K562 (cell line): Measurements from ENCODE around the gene KMT5C. TPM values are rescaled to one million over a fixed set of nuclear protein-coding genes. Genes with fewer than 3 reads are reported as not detected.

Experiments
- ATAC-seq: fragments of 200-7000 bp; cut with Tn5 transposase; 3 replicates; pipeline ENCODE4 v1.9.1; 2020; ENCODE audit warnings: moderate library complexity
- BruUV-seq: library from RNA; stranded (reverse); fragments of 400-500 nt; replicated peaks from 2 replicates; lab custom pipeline; 2021; lab: Mats Ljungman, UMichigan
- CTCF ChIA-PET: fragments of 300-600 bp; formaldehyde crosslinking; extraction: SDS; loops from one replicate; lab custom pipeline; 2021; ENCODE audit warnings: low intra/inter-chr PET ratio; lab: Yijun Ruan, JAX
- POLR2A ChIA-PET: fragments of 300-600, 350-650 bp; sonication (Branson Sonifier 250); formaldehyde crosslinking; extraction: SDS; loops from one replicate; lab custom pipeline; 2021; ENCODE audit warnings: antibody characterized with exemption, inconsistent platforms; lab: Yijun Ruan, JAX
- DNase-seq, 4 experiments: peaks; one replicate each; pipeline versions ENCODE4 v3.0.0 to v3.0.0-alpha.2; 2011 to 2018; ENCODE audit warnings: low spot score in 3 of 4, mixed read lengths in 3 of 4; ENCODE audit errors: extremely low read depth in 1 of 4
- FAIRE-seq: peaks from 2 replicates; lab custom pipeline; 2011; peaks lifted over from hg19 to GRCh38; lab: Jason Lieb, UNC
- H2AFZ ChIP-seq: 2 replicates; pipeline ENCODE4 v1.6.0; 2011; ENCODE audit warnings: low read depth, low read length, control low read depth, inconsistent platforms
- H3K27ac ChIP-seq: fragments of 200-600 bp; 3 replicates; pipeline ENCODE4 v1.8.0; 2011; ENCODE audit warnings: low read depth, mild to moderate bottlenecking, control low read depth, inconsistent platforms, low read length, moderate library complexity, mixed read lengths; ENCODE audit errors: extremely low read depth
- H3K27me3 ChIP-seq, 2 experiments: fragments of 300-600 bp in 1 of 2; 2 replicates in 1 of 2; 3 replicates in 1 of 2; pipeline versions ENCODE4 v1.6.0 to v1.8.0; 2011; ENCODE audit warnings: inconsistent platforms in 2 of 2, low read length in 2 of 2, mild to moderate bottlenecking in 1 of 2, mixed read lengths in 1 of 2, moderate library complexity in 1 of 2; ENCODE audit not compliant: control insufficient read depth in 2 of 2, insufficient read depth in 2 of 2
- H3K36me3 ChIP-seq: fragments of 300-600 bp; 3 replicates; pipeline ENCODE4 v1.8.0; 2011; ENCODE audit warnings: mild to moderate bottlenecking, low read length, inconsistent platforms; ENCODE audit not compliant: control insufficient read depth, insufficient read depth
- H3K4me1 ChIP-seq, 2 experiments: fragments of 200-600 bp in 1 of 2; replicated peaks in 1 of 2; 2 replicates in 1 of 2; 3 replicates in 1 of 2; pipeline versions ENCODE4 v1.5.1 to v1.8.0; 2011; ENCODE audit warnings: inconsistent platforms in 2 of 2, low read length in 2 of 2, mild to moderate bottlenecking in 1 of 2, mixed read lengths in 1 of 2, moderate library complexity in 1 of 2; ENCODE audit not compliant: control insufficient read depth in 2 of 2, insufficient read depth in 2 of 2
- H3K4me2 ChIP-seq: 2 replicates; pipeline ENCODE4 v1.6.1; 2011; ENCODE audit warnings: low read length, control low read depth, inconsistent platforms, mixed read lengths; ENCODE audit not compliant: insufficient read depth
- H3K4me3 ChIP-seq: fragments of 200-600 bp; sonication (generic), shearing (Covaris generic); 2 replicates; pipeline ENCODE4 v1.5.1; 2016; ENCODE audit warnings: control low read depth, inconsistent platforms
- H3K79me2 ChIP-seq: fragments of 200-600 bp; 3 replicates; pipeline ENCODE4 v1.8.0; 2011; ENCODE audit warnings: low read length, inconsistent platforms; ENCODE audit not compliant: control insufficient read depth, insufficient read depth
- H3K9ac ChIP-seq, 2 experiments: 2 replicates each; pipeline versions ENCODE4 v1.6.0 to v1.6.1; 2011; ENCODE audit warnings: low read depth in 2 of 2, low read length in 2 of 2, control low read depth in 1 of 2, inconsistent platforms in 1 of 2, mild to moderate bottlenecking in 1 of 2, mixed read lengths in 1 of 2; ENCODE audit not compliant: insufficient read depth in 1 of 2
- H3K9me1 ChIP-seq: one replicate; pipeline ENCODE4 v1.6.0; 2011; ENCODE audit warnings: inconsistent platforms, mild to moderate bottlenecking, low read length, moderate library complexity; ENCODE audit not compliant: control insufficient read depth, insufficient read depth
- H3K9me3 ChIP-seq: replicated peaks from 2 replicates; pipeline ENCODE4 v1.5.1; 2011; ENCODE audit warnings: low read depth, low read length, inconsistent platforms; ENCODE audit not compliant: control insufficient read depth, insufficient read depth
- H4K20me1 ChIP-seq: replicated peaks from 2 replicates; pipeline ENCODE4 v1.6.1; 2011; ENCODE audit warnings: low read length, inconsistent platforms, mixed read lengths; ENCODE audit not compliant: control insufficient read depth, insufficient read depth
- ARID1B ChIP-seq: fragments of 450-650 bp; IDR thresholded peaks from 2 replicates; pipeline ENCODE4 v1.6.1; 2016; ENCODE audit warnings: antibody characterized with exemption, mild to moderate bottlenecking, inconsistent platforms
- CBFB ChIP-seq: sonication (generic); formaldehyde crosslinking; IDR thresholded peaks from 2 replicates; pipeline ENCODE4 v1.4.0; 2020; ENCODE audit warnings: mild to moderate bottlenecking, missing genetic modification reagents
- CBX2 ChIP-seq: fragments of 200-600 bp; sonication (generic); IDR thresholded peaks from one replicate; pipeline ENCODE4 v1.6.1; 2012; ENCODE audit warnings: mild to moderate bottlenecking, low read length, inconsistent platforms; ENCODE audit not compliant: insufficient read depth, poor library complexity, severe bottlenecking
- DPF2 ChIP-seq: fragments of 450-650 bp; IDR thresholded peaks from 2 replicates; pipeline ENCODE4 v1.6.1; 2016
- NFE2 ChIP-seq: IDR thresholded peaks from 2 replicates; pipeline ENCODE4 v1.6.1; 2014; ENCODE audit warnings: antibody characterized with exemption, low read depth
- NUFIP1 ChIP-seq: fragments of 450-650 bp; IDR thresholded peaks from 2 replicates; pipeline ENCODE4 v1.6.1; 2018; ENCODE audit not compliant: partially characterized antibody
- PTBP1 ChIP-seq: fragments of 200-400 bp; formaldehyde crosslinking; IDR thresholded peaks from 2 replicates; pipeline ENCODE4 v1.6.1; 2017; ENCODE audit warnings: low read depth, low read length
- RBFOX2 ChIP-seq: fragments of 200-400 bp; formaldehyde crosslinking; IDR thresholded peaks from 2 replicates; pipeline ENCODE4 v1.6.1; 2017; ENCODE audit warnings: low read depth, mild to moderate bottlenecking, low read length, moderate library complexity
- SPI1 ChIP-seq: IDR thresholded peaks from 2 replicates; pipeline ENCODE4 v1.6.1; 2011; ENCODE audit warnings: low read depth, low read length, control low read depth, borderline replicate concordance
- WGBS: fragments of 100-300 bp; shearing (Covaris generic); methylation state at CpG from one replicate; pipeline ENCODE4 v1.1.6; 2016; ENCODE audit warnings: low coverage, mixed read lengths; ENCODE audit not compliant: insufficient coverage; ENCODE audit errors: missing lambda C conversion rate; 5-methylcytosine and 5-hydroxymethylcytosine counted together
- in situ Hi-C: fragments of 300-500 bp; cut with MboI; formaldehyde crosslinking; loops from 4 replicates; pipeline ENCODE4 v1.15.0; 2018; ENCODE audit warnings: inconsistent platforms, mixed read lengths
- intact Hi-C: fragments of 100-400 bp; cut with micrococcal nuclease; formaldehyde crosslinking; loops from 2 replicates; pipeline ENCODE4 v1.14.2; 2022
- polyA plus RNA-seq, 8 experiments: library from polyadenylated mRNA; depleted of rRNA in 4 of 8; stranded (reverse) in 5 of 8; unstranded in 3 of 8; fragments of >200 nt; fragmentation: Nextera tagmentation in 2 of 8; fragmentation: Illumina TruSeq in 1 of 8; extraction: Ambion mirVana in 2 of 8; extraction: Trizol in 1 of 8; gene quantifications; 2 replicates each; pipeline versions ENCODE4 v1.2.1 to v1.2.3, GENCODE V29; 2011 to 2014; ENCODE audit warnings: inconsistent platforms in 1 of 8, missing spikeins in 1 of 8
- total RNA-seq, 7 experiments: library from RNA; depleted of rRNA in 6 of 7; stranded (reverse); fragments of >200 nt in 6 of 7; fragmentation: Illumina TruSeq in 2 of 7; extraction: Trizol in 2 of 7; gene quantifications; 2 replicates each; pipeline versions ENCODE4 v1.2.1 to v1.2.3, GENCODE V29; 2011 to 2021; ENCODE audit warnings: low replicate concordance in 1 of 7
- TF ChIP-seq, protein P1 (sequence below): sonication (generic); formaldehyde crosslinking; IDR thresholded peaks from 2 replicates; pipeline ENCODE4 v1.8.0; 2022; ENCODE audit warnings: missing genetic modification reagents, mild to moderate bottlenecking, moderate library complexity, borderline replicate concordance

The KMT5C gene
- total and polyA plus RNA-seq, 9 of the 15 experiments (the other 6 are each of a cell fraction or from before 2014, with no cell fraction given) = 0.15 to 53.5 (median 16.6) TPM

DNA sequence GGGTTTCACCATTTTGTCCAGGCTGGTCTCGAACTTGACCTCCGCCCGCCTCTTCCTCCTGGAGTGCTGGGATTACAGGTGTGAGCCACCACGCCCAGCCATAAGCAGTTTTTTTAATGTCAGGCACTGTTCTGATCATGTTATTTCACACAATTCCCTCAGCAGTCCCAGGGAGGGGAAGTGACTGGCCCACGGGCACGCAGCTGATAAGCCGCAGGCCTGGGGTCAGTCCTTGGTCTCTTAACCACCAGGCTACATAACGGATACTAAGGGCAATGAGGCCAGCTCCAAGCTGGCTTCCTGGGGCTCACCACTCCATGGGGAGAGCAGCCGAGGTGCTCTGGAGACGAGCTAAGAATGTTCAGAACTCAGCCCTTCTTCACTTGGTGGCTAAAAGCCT is 42.4 kb upstream of the KMT5C start:
- in situ Hi-C loops (loop anchor here (5.0 kb wide), 1 partner anchor 80 kb away; no protein-coding TSS in a partner anchor), intact Hi-C loops (no loop called here)
- peak overlapping the region; percentile 30 for H3K27ac ChIP-seq
- H3K9me3 ChIP-seq = no peaks in the 10 kb centered on the region
- H3K27me3 ChIP-seq = no peaks in the 10 kb centered on the region
- H3K9ac ChIP-seq = peak overlapping the region; percentile 26 to 89; a peak in 3 of 4 replicates
- ATAC-seq (peak; percentile 34), DNase-seq (peak in 2 of 4 experiments; percentile 36 to 60), FAIRE-seq (peak; percentile 82)
- no peaks in the 10 kb centered on the region for H3K36me3 ChIP-seq
- no peak overlapping the region for H3K4me3 ChIP-seq
- POLR2A ChIA-PET = interaction anchor here (0.5 to 0.6 kb wide), 3 partner anchors 16 to 105 kb away, joined by 3 to 5 read pairs (median 3); no protein-coding TSS in a partner anchor
- no peaks in the 10 kb centered on the region for H3K79me2 ChIP-seq
- H2AFZ ChIP-seq = peak overlapping the region; percentile 57
- no peak overlapping the region for H3K4me2 ChIP-seq
- TF ChIP-seq PTBP1 (no peak), NUFIP1 (no peak), RBFOX2 (0 out of 2 replicates have a peak, but pooled peaks have one; percentile 21), SPI1 (peak; percentile 75), DPF2 (0 out of 2 replicates have a peak, but pooled peaks have one; percentile 26), ARID1B (peak; percentile 41; the same call in 1 of the 2 replicates), NFE2 (no peak), CBFB (CRISPR knock-in tag) (no peak), CBX2 (no peak)
- TF ChIP-seq, protein P1, sequence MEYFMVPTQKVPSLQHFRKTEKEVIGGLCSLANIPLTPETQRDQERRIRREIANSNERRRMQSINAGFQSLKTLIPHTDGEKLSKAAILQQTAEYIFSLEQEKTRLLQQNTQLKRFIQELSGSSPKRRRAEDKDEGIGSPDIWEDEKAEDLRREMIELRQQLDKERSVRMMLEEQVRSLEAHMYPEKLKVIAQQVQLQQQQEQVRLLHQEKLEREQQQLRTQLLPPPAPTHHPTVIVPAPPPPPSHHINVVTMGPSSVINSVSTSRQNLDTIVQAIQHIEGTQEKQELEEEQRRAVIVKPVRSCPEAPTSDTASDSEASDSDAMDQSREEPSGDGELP (CRISPR knock-in tag) = peak; percentile 52; the same call in 1 of the 2 replicates
- H3K9me1 ChIP-seq = no peaks in the 10 kb centered on the region
- no TSS peak for BruUV-seq
- CTCF ChIA-PET = no interaction called here
- no peaks in the 10 kb centered on the region for H4K20me1 ChIP-seq
- H3K4me1 ChIP-seq = peaks cover 20 to 42% of the 10 kb centered on the region in 2 experiments; a peak in 4 of 5 replicates
- WGBS = 37% methylated on average over 10 of the region's 10 CpGs
